KMS-11 (cell line): ENCODE measurements around the gene LDLRAD3.

ENCODE experiments used
- H2AFZ ChIP-seq: fragments of 200-600 bp; sonication (generic); 2 replicates; pipeline ENCODE4 v1.6.1; 2016; ENCODE audit warnings: antibody characterized with exemption, mixed run types, low read depth
- H3K27ac ChIP-seq: fragments of 200-600 bp; sonication (generic); 2 replicates; pipeline ENCODE4 v1.6.1; 2016; ENCODE audit warnings: mild to moderate bottlenecking, mixed run types
- H3K27me3 ChIP-seq: fragments of 200-600 bp; sonication (generic); 2 replicates; pipeline ENCODE4 v1.6.1; 2017; ENCODE audit warnings: mild to moderate bottlenecking, low read depth, mixed run types, moderate library complexity; ENCODE audit not compliant: insufficient read depth
- H3K36me3 ChIP-seq: fragments of 200-600 bp; sonication (generic); 2 replicates; pipeline ENCODE4 v1.6.1; 2017; ENCODE audit warnings: mild to moderate bottlenecking, mixed run types; ENCODE audit not compliant: insufficient read depth
- H3K4me1 ChIP-seq: fragments of 200-600 bp; sonication (generic); 2 replicates; pipeline ENCODE4 v1.6.1; 2016; ENCODE audit warnings: mild to moderate bottlenecking, low read depth, mixed run types; ENCODE audit not compliant: poor library complexity, severe bottlenecking
- H3K4me2 ChIP-seq: fragments of 200-600 bp; sonication (generic); 2 replicates; pipeline ENCODE4 v1.7.0; 2016; ENCODE audit warnings: mild to moderate bottlenecking, mixed run types
- H3K4me3 ChIP-seq: fragments of 200-600 bp; sonication (generic); IDR thresholded peaks from 2 replicates; pipeline ENCODE4 v1.6.1; 2017; ENCODE audit warnings: low read depth, low read length, mixed read lengths; ENCODE audit not compliant: insufficient read depth
- H3K79me2 ChIP-seq: fragments of 200-600 bp; sonication (generic); 2 replicates; pipeline ENCODE4 v1.6.1; 2016; ENCODE audit warnings: low read depth, mixed run types; ENCODE audit not compliant: insufficient read depth
- H3K9ac ChIP-seq: fragments of 200-600 bp; sonication (generic); 2 replicates; pipeline ENCODE4 v1.6.1; 2016; ENCODE audit warnings: mild to moderate bottlenecking, mixed run types
- H4K20me1 ChIP-seq: fragments of 200-600 bp; sonication (generic); 2 replicates; pipeline ENCODE4 v1.6.1; 2016; ENCODE audit warnings: mild to moderate bottlenecking, mixed run types; ENCODE audit not compliant: insufficient read depth
- CTCF ChIP-seq: fragments of 200-600 bp; sonication (generic); conservative IDR thresholded peaks from 2 replicates; pipeline ENCODE4 v1.6.1; 2017; ENCODE audit warnings: low read depth, mild to moderate bottlenecking, antibody characterized with exemption, low read length, moderate library complexity, mixed read lengths

LDLRAD3 gene

DNA sequence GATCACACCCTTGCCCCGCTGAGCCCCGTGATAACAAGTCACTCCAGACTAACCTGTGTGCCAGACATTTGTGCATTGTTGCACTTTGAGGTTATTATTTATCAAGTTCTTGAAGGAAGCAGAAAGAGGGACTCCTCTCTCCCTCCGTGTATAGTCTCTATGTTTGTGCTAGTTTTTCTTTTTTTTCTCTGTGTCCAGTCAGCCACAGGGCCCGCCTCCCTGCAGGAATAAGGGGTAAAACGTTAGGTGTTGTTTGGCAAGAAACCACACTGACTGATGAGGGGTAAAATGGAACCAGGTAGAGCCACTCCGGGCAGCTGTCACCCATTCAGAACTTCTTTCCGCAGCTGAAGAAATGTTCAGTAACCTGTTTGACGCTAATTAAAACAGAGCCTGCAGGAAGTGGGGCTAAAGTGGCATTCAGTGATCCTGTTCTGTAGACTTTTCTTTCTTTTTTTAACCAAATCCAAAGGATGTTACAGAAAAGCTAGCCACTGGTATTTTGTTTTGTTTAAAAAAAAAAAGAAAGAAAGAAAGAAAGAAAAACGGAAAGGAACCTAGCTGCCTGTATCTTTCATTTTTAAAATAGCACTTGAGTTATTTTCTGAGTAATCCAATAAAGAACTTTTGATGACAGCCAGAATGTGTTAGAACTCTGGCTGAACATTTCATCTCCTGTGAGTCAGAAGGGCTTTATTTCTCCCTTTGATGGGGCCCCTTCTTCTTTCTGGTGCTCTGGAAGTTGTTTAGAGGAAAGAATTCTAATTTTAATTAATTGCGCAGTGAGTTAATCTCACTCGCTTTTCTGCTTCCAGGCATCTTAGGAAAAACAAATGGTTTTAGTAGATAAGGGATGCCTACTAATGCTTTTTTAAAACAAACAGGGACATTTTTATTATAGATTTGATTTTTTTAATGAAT, 287.2 kb downstream of the LDLRAD3 start:
- Histone ChIP-seq H3K27ac (no peak overlapping the region), H3K36me3 (no peaks in the 10 kb centered on the region), H3K4me1 (no peaks in the 10 kb centered on the region), H4K20me1 (no peaks in the 10 kb centered on the region), H3K27me3 (no peaks in the 10 kb centered on the region), H3K4me2 (no peak overlapping the region), H2AFZ (no peak overlapping the region), H3K9ac (no peak overlapping the region), H3K79me2 (no peaks in the 10 kb centered on the region), H3K4me3 (no peak overlapping the region)
- no peak for TF ChIP-seq CTCF

GRCh38 chr11:36233204-36233603, 289.3 kb downstream of the LDLRAD3 start:
- Histone ChIP-seq H4K20me1 (no peaks in the 10 kb centered on the region), H3K79me2 (no peaks in the 10 kb centered on the region), H3K4me1 (no peaks in the 10 kb centered on the region), H3K4me3 (no peak overlapping the region), H3K36me3 (no peaks in the 10 kb centered on the region), H2AFZ (no peak overlapping the region), H3K27me3 (no peaks in the 10 kb centered on the region), H3K4me2 (no peak overlapping the region), H3K9ac (no peak overlapping the region), H3K27ac (no peak overlapping the region)
- no peak for TF ChIP-seq CTCF

DNA sequence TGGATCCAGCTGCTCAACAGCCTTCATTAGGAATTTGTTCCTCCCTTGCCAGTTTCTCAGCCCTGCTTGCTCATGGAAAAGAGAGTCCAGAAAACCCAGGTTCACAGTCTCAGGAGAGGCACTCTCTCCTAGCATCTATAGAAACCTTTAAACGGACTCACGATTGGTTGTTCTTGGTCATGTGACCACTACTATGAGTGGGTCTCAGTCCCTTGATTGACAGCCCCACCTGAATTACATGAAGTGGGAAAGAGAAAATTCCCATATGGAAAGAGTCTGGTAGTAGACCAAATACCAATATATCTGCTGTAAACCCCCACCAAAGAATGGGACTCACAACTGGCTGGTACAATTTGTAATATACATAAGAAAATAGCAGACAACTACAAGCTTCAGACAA, 291.0 kb downstream of the LDLRAD3 start:
- H3K36me3 ChIP-seq, result no peaks in the 10 kb centered on the region
- no peak overlapping the region for H3K4me2 ChIP-seq
- no peak overlapping the region for H3K9ac ChIP-seq
- H4K20me1 ChIP-seq, result no peaks in the 10 kb centered on the region
- no peak overlapping the region for H2AFZ ChIP-seq
- no peak overlapping the region for H3K4me3 ChIP-seq
- no peak for TF ChIP-seq CTCF
- H3K27me3 ChIP-seq, result no peaks in the 10 kb centered on the region
- no peak overlapping the region for H3K27ac ChIP-seq
- no peaks in the 10 kb centered on the region for H3K4me1 ChIP-seq
- H3K79me2 ChIP-seq, result no peaks in the 10 kb centered on the region

GRCh38 chr11:36235750-36236149, 291.9 kb downstream of the LDLRAD3 start:
- Histone ChIP-seq H3K27ac (no peak overlapping the region), H3K27me3 (no peaks in the 10 kb centered on the region), H2AFZ (no peak overlapping the region), H3K36me3 (no peaks in the 10 kb centered on the region), H3K4me1 (no peaks in the 10 kb centered on the region), H3K79me2 (no peaks in the 10 kb centered on the region), H4K20me1 (no peaks in the 10 kb centered on the region), H3K9ac (no peak overlapping the region), H3K4me3 (no peak overlapping the region), H3K4me2 (no peak overlapping the region)
- TF ChIP-seq CTCF, result no peak
